ENCODE results near the gene MAB21L2.
"Not testable (repeated sequence)": the region's sequence is repeated elsewhere in the genome, so short reads cannot be mapped to it uniquely, and the experiment has no call there.

The MAB21L2 gene

DNA sequence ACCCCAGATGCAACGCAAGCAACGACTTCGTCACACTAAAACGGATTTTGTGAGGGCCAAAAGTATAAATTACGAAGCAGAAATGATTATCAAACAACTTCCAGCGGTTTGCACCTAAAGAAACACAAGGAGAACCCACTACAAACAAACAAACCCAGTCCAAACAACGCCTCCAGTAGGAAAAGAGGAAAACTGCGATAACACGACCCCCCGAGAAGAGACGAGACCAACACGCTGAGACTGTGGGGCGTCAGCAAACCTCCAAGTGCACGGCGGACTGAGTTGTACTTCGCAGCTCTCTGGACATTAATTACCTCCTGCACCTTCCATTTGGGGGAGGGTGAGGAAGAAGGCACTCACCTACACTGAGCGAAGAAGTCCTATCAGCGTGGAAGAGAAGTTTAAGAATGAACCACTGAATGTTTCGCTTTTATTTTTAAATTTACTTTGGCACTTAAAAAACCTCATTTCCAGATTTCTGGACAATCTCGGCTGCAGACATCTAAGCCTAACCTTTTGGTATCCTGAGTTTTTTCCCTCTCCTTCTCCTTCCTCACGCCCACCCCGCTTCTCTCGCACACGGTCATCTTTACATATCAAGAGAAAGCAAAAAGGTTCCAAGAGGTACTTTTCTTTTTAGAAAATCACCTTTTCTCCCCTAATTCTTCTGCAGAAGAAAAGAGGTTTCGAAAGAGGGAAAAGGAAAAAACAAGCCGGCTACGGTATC, at the start of gene MAB21L2:
MAB21L2 (plus strand) TSS at position 6 of the 727 bp plus-strand sequence. CDS start 879 bp downstream, outside the sequence.
- no peak for DNase-seq

DNA sequence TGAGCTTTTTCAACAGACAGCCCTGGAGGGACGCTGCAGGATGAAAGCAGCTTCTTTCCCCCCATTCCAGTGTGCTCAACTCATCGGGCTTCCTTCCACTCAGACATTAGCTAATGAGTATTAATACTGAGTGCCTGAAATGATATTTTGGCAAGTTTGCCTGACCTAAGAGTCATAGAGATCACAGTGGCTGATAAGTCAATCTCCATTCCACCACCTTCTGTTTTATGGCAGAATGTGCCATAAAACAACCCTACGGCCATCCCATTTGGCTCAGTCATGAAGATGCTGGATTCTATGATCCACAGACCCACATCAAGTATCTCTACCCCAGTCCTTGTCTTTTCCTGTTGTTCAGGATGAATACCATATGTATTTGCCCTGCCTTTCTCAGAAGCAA, 48.3 kb upstream of the MAB21L2 start:
- no peak for DNase-seq

DNA sequence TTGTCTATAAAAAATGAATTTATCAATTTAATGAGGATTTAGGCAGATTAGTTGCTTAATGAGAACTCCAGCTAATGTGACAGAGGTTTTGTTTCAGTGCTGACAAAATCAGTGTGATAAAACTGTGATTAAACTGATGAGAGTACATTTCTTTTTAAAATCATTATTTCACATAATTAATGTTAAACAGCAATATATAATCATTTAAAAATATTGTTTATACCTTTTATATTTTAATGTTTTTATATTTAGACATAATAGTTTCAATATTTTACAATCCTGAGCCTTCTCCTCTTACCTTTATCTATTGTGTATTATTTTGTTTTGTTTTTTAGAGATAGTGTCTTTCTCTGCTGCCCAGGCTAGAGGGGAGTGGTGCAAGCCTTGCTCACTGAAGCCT, 47.1 kb upstream of the MAB21L2 start:
- DNase-seq, result no peak

DNA sequence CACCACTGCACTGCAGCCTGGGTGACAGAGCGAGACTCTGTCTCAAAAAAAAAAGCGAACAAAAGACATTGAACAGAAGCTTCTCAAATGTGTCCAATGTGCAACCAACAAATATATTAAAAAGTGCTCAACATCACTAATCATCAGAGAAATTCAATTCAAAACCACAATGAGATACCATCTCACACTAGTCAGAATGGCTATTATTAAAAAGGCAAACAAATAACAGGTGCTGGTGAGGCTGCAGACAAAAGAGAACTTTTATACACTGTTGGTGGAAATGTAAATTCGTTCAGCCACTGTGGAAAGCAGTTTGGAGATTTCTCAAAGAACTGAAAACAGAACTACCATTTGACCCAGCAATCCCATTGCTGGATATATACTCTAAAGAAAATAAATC, 44.0 kb upstream of the MAB21L2 start:
- DNase-seq, result not testable (repeated sequence)

DNA sequence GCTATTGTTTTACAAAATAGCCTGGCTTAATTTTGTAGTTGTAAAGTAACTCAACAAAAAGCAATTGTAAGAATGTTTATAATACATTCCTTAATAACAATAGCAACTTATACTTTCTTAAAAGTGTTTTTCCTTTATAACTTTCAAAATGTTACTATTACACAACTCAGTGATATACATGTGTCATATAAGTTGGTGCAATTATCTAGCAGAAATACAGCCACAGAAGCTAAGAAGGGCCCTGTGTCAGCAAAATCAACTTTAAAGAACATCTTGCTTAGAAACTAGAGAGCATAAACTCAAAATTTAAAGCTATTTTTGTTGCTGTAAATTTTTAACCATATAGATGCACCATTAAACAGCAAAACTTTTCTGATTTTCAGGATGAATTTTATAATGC, 41.4 kb upstream of the MAB21L2 start:
- no peak for DNase-seq

DNA sequence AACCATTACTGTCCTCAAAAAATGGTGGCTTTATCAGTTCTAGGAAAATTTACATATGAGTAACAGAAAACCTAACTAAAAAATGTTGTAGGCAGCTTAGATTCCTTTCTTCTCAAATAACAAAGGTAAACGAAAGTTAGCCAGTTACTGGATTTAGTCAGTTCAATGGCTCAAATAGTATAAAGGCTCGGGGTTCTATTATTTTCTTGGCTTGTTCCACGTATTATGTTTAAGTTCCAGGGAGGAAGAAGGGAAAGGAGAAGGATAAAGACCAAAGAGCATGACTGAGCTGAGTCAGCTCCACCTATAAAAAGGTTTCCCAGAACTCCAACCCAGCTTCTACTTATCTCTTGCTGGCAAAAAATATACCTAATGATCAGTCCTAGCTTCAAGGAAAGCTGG, 41.0 kb upstream of the MAB21L2 start:
- DNase-seq, result no peak

DNA sequence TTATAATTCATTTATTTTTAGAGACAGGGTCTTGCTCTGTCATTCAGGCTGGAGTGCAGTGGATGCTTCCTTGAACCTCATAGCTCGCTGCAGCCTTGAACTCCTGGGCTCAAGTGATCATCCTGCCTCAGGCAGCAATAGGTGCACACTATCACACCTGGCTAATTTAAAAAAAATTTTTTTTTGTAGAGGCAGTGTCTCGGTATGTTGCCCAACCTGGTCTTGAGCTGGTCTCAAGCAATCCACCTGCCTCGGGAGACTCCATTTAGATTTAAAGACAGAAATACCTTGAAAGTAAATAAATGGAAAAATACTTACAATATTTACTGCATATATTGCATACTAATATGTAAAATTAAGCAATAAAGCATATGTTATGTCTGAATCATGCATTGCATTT, 40.3 kb upstream of the MAB21L2 start:
- no peak for DNase-seq

DNA sequence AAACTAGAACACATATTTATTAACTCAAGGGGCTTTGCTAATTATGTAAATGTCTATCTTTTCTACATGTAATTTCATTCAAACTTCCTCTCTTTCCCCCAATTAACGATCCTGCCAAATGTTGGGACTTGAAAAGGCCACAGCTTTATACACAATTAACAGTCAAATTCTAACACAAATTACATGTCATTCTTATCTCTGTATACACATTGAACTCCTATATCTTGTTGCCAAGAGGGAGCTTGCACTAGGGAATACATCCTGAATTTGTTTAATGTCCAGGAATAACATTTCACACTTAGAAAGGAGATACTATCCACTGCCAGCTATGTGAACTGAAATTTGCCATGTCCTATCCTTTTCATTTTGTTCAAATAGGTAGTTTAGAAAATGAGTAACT, 38.9 kb upstream of the MAB21L2 start:
- DNase-seq, result no peak

DNA sequence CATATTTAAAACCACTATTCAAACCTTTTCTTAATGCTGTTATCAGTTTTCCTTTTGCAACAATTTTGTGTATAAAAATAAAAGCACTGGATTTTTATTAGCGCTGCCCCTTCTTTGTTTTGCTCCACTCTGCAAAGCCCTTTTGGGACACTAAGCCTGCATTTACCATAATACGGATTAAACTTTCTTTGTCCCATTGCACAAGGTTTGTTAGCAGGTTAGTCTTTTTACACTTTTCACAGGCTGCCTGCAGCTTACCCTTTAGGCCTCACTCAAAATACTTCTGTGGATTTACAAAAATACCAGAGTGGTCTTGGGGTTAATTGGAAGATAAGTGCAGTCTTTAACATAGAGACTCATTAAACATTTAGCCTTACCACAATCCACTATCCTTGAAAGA, 35.7 kb upstream of the MAB21L2 start:
- DNase-seq, result no peak

DNA sequence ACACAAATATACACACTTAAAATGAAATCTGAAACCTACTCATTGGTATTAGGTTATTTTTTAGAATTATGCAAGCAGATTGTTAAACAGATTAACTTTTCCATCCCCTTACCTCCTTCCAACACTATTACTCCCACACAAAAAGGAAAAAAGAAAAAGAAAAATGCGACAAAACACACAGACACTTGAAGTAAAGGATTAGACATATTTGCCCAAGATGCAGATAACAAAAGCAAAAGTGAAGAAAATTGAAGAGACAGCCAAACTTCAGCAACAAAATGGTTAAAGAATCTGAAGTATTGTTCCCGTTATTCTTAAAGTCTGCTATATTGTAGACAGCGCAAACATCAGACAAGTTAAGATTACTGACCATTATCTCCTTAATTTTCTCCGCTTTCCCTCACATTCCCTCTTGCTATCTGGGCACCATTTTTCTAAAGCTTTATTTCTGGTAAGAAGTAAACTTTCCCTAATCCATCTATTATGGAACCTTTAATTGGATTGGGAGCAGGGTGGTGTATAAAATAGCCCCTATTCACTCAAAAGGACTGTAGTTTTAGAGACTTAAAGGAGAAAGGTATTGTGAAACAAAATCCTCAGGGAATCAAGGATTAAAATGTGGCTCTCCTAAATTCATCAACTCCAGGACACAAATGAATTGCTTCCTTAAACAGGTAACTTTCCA, 34.7 kb upstream of the MAB21L2 start:
- no peak for DNase-seq

DNA sequence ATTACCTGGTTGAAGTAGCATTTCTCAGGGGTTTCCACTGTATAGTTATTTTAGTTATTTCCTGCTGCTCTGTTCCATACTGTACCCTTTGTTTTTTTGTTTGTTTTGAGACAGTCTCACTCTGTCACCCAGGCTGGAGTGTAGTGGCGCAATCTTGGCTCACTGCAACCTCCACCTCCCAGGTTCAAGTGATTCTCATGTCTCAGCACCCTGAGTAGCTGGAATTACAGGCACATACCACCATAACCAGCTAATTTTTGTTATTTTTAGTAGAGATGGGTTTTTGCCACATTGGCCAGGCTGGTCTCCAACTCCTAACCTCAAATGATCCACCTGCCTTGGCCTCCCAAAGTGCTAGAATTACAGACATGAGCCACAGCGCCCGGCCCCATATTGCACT, 24.1 kb upstream of the MAB21L2 start:
- not testable (repeated sequence) for DNase-seq

DNA sequence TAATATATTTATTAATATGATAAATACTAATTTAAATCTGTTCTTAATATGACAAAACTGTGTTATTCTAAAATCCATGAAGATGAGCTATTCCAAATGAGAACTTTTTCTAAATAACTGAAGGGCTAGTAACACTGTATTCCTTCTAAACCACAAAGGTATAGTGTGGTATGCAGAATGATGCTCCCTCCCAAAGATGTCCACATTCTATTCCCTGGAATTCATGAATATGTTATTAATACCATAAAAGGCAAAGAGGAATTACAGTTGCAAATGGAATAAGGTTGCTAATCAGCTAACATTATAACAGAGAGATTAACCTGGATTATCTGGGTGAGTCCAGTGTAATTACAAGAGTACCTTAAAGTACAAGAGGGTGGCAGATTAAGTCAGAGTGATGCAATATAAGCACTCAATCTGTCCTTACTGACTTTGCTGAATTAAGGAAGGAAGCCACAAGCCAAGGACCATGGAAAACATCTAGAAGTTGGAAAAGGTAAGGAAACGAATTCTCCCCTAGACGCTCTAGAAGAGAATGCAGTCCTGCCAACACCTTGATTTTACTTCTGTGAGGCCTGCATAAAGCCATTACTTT, 20.7 kb upstream of the MAB21L2 start:
- DNase-seq, result no peak

DNA sequence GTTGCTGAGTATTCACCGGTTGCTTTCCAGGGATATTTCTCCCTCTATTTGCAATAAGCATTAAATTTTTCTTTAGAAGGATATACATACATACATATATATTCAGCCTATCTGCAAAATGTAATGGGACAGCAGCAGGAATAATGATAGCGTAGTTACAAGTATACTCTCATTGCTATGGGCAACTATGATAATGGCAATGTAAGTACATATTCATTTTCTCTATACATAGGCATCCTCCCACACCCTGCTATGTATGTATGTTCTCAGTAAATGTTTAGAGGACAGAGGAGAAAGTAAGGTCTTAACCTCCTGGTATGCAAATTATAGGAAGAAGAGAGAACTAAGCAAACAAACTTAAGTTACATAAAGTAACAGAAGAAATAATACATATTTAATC, 19.7 kb upstream of the MAB21L2 start:
- DNase-seq, result no peak

DNA sequence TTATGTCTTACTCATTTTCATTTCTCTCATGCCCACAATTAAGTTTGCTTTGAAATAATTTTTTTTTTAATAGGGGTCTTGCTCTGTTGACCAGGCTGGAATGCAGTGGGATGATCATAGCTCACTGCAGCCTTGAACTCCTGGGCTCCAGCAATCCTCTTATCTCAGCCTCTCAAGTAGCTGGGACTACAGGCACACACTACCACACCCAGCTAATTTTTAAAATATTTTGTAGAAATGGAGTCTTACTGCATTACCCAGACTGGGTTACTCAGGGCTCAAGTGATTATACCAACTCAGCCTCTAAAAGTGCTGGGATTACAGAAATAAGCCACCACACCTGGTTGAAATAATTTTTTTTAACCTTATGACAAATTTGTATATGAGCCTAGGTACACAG, 19.2 kb upstream of the MAB21L2 start:
- DNase-seq, result no peak

DNA sequence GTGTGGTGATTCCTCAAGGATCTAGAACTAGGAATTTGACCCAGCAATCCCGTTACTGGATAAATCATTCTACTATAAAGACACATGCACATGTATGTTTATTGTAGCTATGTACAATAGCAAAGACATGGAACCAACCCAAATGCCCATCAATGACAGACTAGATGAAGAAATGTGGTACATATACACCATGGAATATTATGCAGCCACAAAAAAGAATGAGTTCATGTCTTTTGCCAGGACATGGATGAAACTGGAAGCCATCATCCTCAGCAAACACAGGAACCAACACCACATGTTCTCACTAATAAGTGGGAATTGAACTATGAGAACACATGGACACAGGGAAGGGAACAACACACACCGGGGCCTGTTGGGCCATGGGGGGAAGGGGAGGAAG, 17.0 kb upstream of the MAB21L2 start:
- DNase-seq, result not testable (repeated sequence)

DNA sequence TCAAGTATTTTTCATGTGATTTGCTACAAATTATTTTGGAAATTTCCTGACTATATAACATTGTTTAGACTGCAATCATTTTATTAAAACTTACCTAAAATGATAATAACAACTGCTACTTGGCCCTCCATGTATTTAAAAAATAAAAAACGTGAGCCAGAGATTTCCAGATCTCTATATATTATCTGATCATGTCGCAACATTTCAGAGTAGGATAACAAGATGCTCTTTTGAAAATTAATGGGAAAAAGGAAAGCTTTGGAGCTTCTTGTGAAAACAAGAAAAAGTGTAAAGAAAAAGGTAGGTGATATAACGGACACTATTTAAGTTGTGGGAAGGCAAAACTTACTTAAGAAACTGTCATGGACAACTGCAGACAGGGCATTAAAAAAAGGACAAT, 14.9 kb upstream of the MAB21L2 start:
- DNase-seq, result no peak

DNA sequence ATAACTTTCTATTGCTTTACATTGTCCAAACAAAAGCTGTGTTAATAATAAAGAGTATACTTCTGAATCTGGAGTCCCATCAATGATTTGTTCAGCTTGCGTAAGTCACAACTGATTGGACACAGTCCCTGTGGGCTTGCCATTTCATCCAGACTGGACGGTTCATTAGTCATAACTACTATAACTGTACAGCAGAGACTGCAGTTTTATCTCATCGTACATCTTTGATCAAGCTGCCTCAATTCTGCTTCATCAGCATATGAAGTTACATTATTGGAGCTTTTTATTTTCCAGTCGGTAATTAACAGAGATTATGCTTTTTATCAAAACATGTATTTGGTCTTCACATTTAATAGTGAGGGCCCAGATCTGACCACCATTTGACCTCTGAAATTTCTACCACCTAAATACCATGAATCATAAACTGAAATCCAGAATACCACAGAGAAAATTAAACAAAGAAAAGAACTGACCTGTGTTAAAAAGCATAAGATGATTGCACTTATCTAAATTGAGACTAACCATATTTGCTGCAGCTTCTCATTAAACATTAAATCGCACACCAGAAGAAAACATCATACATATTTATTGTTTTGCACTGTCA, 12.5 kb upstream of the MAB21L2 start:
- DNase-seq, result no peak

DNA sequence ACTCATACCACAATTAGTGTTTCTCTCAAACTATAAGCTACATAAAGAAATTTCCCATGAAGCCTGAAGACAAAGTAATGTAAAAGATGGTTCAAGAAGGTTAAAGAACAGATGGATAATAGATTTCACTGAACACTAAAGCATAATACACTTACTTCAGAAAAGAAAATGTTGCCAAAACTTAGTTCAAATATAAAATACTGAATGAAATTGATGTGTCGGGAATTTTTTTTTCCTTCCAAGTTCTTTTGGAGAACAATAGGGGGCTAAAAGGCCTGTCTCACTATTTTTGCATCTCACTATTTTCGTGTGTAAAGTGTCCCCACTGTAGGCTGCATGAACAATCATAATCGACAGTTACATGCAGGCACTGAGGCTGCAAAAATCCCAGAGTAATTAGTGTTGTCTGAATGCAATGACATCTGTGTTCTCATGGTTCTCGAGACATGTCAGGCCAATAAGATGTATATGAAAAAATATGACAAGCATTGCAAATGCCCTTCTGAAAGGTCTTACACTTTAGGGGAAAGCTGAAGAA, 11.9 kb upstream of the MAB21L2 start:
- DNase-seq, result no peak

DNA sequence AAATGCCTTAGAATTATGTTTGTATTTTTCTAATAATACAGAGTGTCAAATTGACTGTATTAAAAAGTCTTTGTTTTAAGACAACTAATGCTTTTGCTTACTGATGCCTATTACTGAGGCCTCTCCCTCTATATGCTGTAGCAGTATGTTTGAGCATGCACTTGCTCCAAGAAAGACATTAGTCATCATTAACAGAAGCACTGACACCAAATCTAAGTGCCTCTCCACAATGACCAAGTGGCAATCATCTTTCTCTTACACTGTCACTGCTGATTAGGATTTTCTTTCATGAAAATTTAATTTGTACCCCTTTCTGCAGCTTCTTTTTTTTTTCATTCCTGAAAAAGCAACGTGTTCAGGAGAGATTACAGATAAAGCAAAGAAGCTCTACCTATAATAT, 11.1 kb upstream of the MAB21L2 start:
- no peak for DNase-seq

DNA sequence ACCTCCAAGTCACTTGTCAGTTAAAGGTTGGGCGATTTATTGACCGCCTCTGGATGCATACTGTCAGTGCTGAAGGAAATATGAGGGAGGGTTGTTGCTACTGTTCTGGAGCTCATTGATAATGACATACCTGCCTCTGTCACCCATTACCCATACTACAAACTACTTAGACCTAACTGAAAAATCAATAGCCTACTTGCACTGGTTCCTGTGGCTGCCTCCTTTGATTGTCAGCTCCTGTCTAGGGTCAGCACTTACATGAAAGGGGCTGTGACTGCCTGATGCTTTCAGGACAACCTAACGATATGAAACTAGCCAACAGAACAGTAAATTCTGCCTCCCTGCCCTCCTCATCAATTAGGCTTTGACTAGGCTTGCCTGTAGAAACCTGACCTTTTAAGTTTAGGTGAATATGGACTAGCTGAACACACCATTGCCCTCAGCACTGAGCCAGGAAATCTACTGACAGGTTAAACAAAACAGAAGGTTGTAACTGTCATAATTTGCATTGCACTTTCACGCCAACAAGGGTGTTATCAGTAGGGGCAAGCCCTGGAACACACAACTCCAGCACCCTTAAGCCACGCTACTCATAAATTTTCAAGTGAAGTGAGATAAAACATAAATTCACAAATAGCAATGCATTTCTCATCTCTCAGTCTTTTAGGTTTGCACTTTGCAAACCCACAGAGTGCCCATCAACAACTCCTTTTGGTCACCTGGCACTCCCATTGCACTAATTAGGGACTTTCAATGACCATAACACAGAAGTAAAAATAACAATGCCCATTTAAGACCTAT, 9.0 kb upstream of the MAB21L2 start:
- no peak for DNase-seq

DNA sequence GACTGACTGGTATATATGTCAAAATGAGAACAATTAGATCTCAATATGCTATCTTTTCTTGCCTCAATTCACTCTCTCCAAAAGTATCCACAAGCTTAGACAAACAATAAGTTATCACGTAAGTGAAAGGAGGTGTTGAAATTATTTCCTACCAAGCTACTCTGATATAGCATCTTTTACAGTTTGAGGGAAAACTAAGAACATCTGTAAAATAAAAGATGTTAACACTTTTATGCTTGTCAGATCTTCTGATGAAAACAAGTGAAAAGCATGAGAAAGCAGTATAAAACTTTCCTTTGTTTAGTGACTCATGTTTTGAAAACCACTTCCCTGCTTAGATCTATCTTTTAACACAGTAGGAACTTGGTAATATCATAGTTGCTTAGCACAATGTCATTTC, 8.4 kb upstream of the MAB21L2 start:
- no peak for DNase-seq

DNA sequence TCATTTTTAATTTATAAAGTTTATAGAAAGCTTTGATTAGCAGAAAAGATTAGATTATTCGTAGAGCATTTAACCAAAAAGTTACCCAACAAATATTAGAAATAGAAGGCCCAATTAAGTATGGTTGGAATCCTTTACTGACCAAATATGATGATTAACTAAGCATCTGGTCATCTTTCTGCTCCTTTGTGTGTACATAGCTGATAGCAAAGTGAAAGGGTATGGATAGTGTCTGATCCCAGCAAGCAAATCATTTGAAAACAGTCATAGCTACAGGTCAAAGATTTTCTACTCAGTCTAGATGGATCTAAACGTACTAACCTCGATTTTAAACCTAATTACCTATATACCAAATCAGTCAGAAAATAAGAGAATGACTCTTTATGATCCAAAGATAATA, 7.3 kb upstream of the MAB21L2 start:
- no peak for DNase-seq

DNA sequence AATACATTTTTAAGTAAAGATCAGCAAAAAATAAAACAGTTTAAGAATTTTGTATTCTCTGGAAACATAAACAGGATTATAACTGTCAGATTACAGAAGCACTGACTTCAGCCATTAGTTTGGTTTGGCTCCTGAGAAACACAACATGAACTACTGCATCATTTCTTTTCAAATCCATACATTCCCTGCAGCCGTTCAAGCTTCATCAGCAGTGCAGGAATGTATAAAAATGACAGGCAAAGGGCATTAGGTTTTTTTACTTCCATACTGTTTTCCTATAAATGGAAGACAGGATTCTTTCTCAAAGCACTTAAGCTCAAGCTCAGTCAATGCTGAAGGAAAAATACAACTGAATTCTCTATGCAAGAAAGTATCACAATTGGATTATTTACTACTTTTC, 4.2 kb upstream of the MAB21L2 start:
- DNase-seq, result no peak
